Gastrocnemius medialis (tissue), 4 donors: Measurements from ENCODE around the gene KIAA0930. TPM values are rescaled to one million over a fixed set of nuclear protein-coding genes. Genes with fewer than 3 reads are reported as not detected.

Experiments
- ATAC-seq, 2 donors: fragments of 150-250 bp; one replicate each; pipeline ENCODE4 v1.9.1; 2016
- DNase-seq, 2 donors: peaks; one replicate each; pipeline ENCODE4 v3.0.0-alpha.2; 2019
- H3K27ac ChIP-seq, 4 donors: fragments of 200-600 bp; sonication (generic); 1 replicate in 1 of 4; 2 replicates in 3 of 4; pipeline ENCODE4 v1.5.1; 2016 to 2018; ENCODE audit warnings: mild to moderate bottlenecking in 2 of 4, moderate library complexity in 1 of 4
- H3K27me3 ChIP-seq, 3 donors: fragments of 200-600 bp; sonication (generic) in 2 of 3; 1 replicate in 1 of 3; 2 replicates in 2 of 3; pipeline versions ENCODE4 v1.5.1 to v1.6.0; 2016 to 2019; ENCODE audit warnings: mild to moderate bottlenecking in 1 of 3, moderate library complexity in 1 of 3
- H3K36me3 ChIP-seq, 2 donors: fragments of 200-600 bp; sonication (generic) in 1 of 2; one replicate each; pipeline ENCODE4 v1.5.1; 2017 to 2018
- H3K4me1 ChIP-seq, 2 donors: fragments of 200-600 bp; sonication (generic) in 1 of 2; one replicate each; pipeline ENCODE4 v1.5.1; 2016 to 2017; ENCODE audit warnings: mild to moderate bottlenecking in 2 of 2
- H3K4me3 ChIP-seq, 4 donors: fragments of 200-600 bp; sonication (generic) in 3 of 4; 1 replicate in 1 of 4; 2 replicates in 3 of 4; pipeline ENCODE4 v1.5.1; 2016 to 2019; ENCODE audit warnings: mild to moderate bottlenecking in 2 of 4
- H3K9me3 ChIP-seq, 3 donors: fragments of 200-600 bp; sonication (generic) in 2 of 3; 1 replicate in 1 of 3; 2 replicates in 2 of 3; pipeline ENCODE4 v1.5.1; 2016 to 2019
- POLR2A ChIP-seq, 2 donors: fragments of 450-650 bp; IDR thresholded peaks; one replicate each; pipeline ENCODE4 v1.6.1; 2017; ENCODE audit warnings: antibody characterized with exemption in 2 of 2, mild to moderate bottlenecking in 2 of 2, moderate library complexity in 2 of 2
- in situ Hi-C, 4 donors: fragments of 200-750 bp; cut with MboI; loops; one replicate each; pipeline versions ENCODE4 v1.15.0 to v1.8.0; 2017; ENCODE audit warnings: low sequenced_read_pairs in 4 of 4
- intact Hi-C: fragments of 100-400 bp; cut with DNase I; formaldehyde crosslinking; loops from one replicate; pipeline ENCODE4 v1.15.1; 2023; ENCODE audit warnings: low total_unique reads
- total RNA-seq, 4 donors: library from RNA; depleted of rRNA; stranded (reverse); fragments of >200 nt; gene quantifications; one replicate each; pipeline versions ENCODE4 v1.1.0 to v1.2.3, GENCODE V29; 2016
- TF ChIP-seq, protein P1 (sequence below), 5 experiments: fragments of 450-650 bp in 3 of 5; fragments of 200-600 bp in 2 of 5; sonication (generic) in 2 of 5; IDR thresholded peaks in 4 of 5; conservative IDR thresholded peaks in 1 of 5; 1 replicate in 4 of 5; 2 replicates in 1 of 5; pipeline ENCODE4 v1.5.1; 2016 to 2019; ENCODE audit warnings: antibody characterized with exemption in 5 of 5, mild to moderate bottlenecking in 3 of 5, moderate library complexity in 3 of 5

Gene KIAA0930
- total RNA-seq, 4 donors from 2014 or later: 45.1 to 99.9 (median 53.7) TPM

DNA sequence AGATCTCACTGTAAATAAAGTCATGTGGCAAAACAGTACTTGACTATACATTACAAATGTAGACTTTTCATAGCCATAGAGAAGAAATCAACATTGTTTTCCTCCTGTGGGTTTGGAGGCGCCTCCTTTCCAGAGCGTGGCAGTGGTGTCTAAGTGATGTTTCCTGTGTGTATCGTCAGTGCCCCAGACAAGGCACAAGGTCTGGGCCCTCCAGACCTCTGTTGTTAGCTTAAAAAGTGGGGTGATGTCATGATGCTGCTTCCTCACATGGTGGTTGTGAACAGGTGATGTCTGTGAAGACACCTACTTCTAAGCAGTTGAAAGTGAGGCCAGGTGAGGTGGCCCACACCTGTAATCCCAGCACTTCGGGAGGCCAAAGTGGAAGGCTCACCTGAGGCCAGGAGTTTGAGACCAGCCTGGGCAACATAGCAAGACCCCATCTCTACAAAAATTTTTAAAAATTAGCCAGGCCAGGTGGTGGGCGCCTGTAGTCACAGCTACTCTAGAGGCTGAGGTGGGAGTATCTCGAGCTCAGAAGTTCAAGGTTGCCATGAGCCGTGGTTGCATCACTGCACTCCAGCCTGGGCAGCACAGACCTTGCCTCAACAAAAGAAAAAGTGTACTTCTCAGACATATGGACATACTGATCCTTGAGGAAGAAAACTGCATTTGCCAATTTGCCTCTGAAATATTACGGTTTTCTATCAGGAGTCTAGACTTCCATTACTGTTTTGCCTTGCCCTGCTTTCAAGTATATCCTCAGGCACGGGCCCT, 61.2 kb downstream of the KIAA0930 start:
- Histone ChIP-seq H3K27ac (no peak overlapping the region), H3K9me3 (no peaks in the 10 kb centered on the region), H3K4me3 (no peak overlapping the region), H3K4me1 (no peaks in the 10 kb centered on the region), H3K36me3 (peaks cover 0 to 80% of the 10 kb centered on the region in 2 donors), H3K27me3 (no peaks in the 10 kb centered on the region)
- intact Hi-C loops: no loop called here
- in situ Hi-C loops: no loop called here
- ATAC-seq (no peak), DNase-seq (no peak)
- TF ChIP-seq POLR2A (IDR thresholded peaks at IDR 0.05): no peak
- TF ChIP-seq, protein P1, sequence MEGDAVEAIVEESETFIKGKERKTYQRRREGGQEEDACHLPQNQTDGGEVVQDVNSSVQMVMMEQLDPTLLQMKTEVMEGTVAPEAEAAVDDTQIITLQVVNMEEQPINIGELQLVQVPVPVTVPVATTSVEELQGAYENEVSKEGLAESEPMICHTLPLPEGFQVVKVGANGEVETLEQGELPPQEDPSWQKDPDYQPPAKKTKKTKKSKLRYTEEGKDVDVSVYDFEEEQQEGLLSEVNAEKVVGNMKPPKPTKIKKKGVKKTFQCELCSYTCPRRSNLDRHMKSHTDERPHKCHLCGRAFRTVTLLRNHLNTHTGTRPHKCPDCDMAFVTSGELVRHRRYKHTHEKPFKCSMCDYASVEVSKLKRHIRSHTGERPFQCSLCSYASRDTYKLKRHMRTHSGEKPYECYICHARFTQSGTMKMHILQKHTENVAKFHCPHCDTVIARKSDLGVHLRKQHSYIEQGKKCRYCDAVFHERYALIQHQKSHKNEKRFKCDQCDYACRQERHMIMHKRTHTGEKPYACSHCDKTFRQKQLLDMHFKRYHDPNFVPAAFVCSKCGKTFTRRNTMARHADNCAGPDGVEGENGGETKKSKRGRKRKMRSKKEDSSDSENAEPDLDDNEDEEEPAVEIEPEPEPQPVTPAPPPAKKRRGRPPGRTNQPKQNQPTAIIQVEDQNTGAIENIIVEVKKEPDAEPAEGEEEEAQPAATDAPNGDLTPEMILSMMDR (IDR thresholded peaks at IDR 0.05 in 4 of 5, conservative IDR thresholded peaks at IDR 0.05 in 1 of 5): no peak

GRCh38 chr22:45172881-45173585, 67.7 kb downstream of the KIAA0930 start:
- in situ Hi-C loops (no loop called here), intact Hi-C loops (no loop called here)
- H3K9me3 ChIP-seq: no peaks in the 10 kb centered on the region
- TF ChIP-seq, protein P1 (IDR thresholded peaks at IDR 0.05 in 4 of 5, conservative IDR thresholded peaks at IDR 0.05 in 1 of 5): no peak
- no peak for TF ChIP-seq POLR2A (IDR thresholded peaks at IDR 0.05)
- DNase-seq (no peak), ATAC-seq (no peak)
- H3K36me3 ChIP-seq: peaks cover 0 to 90% of the 10 kb centered on the region in 2 donors
- no peak overlapping the region for H3K27ac ChIP-seq
- no peak overlapping the region for H3K4me3 ChIP-seq
- H3K4me1 ChIP-seq: no peaks in the 10 kb centered on the region
- no peaks in the 10 kb centered on the region for H3K27me3 ChIP-seq

- TF ChIP-seq, protein P1 (IDR thresholded peaks at IDR 0.05 in 4 of 5, conservative IDR thresholded peaks at IDR 0.05 in 1 of 5): no peak
- TF ChIP-seq POLR2A (IDR thresholded peaks at IDR 0.05): no peak
- in situ Hi-C loops: no loop called here
- ATAC-seq (no peak), DNase-seq (no peak)
- peaks cover 0 to 78% of the 10 kb centered on the region in 2 donors for H3K36me3 ChIP-seq
- H3K4me3 ChIP-seq: no peak overlapping the region
- intact Hi-C loops: no loop called here
- H3K4me1 ChIP-seq: no peaks in the 10 kb centered on the region
- no peak overlapping the region for H3K27ac ChIP-seq
- H3K27me3 ChIP-seq: no peaks in the 10 kb centered on the region
- H3K9me3 ChIP-seq: no peaks in the 10 kb centered on the region
These were observed 68.9 kb downstream of the KIAA0930 start for GRCh38 chr22:45171830-45172229.

DNA sequence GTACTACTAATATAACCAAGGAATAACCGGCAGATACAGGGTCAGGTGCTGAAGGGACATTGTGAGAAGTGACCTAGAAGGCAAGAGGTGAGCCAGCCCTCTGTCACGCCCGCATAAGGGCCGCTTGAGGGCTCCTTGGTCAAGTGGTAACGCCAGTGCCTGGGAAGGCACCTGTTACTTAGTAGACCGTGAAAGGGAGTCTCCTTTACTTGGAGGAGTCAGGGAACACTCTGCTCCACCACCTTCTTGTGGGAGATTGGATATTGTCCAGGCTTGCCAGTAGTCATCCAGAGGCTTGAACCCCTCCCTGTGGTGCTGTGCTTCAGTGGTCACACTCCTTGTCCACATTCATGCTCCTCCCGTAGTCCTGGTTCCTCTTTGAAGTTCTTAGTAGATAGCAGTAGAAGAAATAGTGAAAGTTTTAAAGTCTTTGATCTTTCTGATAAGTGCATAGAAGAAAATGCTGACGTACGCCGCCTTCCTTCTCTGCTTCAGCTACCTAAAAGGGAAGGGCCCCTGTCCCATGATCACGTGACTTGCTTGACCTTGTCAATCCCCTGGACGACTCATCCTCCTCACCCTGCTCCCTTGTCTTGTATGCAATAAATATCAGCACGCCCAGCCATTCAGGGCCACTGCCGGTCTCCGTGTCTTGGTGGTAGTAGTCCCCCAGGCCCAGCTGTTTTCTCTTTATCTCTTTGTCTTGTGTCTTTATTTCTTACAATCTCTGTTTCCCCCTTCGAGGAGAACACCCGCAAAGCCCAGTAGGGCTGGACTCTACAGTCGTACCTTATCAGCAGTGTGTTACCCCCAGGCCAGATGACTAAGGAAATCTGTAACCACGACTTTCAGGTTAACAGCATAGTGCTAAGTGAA, 70.9 kb downstream of the KIAA0930 start:
- H3K27ac ChIP-seq: no peak overlapping the region

More for the DNA sequence above, 70.9 kb downstream of the KIAA0930 start:
- H3K4me1 ChIP-seq: peaks cover 11 to 12% of the 10 kb centered on the region in 2 donors
- intact Hi-C loops (no loop called here), in situ Hi-C loops (no loop called here)
- H3K36me3 ChIP-seq: peaks cover 0 to 66% of the 10 kb centered on the region in 2 donors
- no peak for DNase-seq
- ATAC-seq: no peak
- no peaks in the 10 kb centered on the region for H3K9me3 ChIP-seq
- TF ChIP-seq POLR2A (IDR thresholded peaks at IDR 0.05): no peak
- TF ChIP-seq, protein P1 (IDR thresholded peaks at IDR 0.05 in 4 of 5, conservative IDR thresholded peaks at IDR 0.05 in 1 of 5): no peak
- H3K27me3 ChIP-seq: no peaks in the 10 kb centered on the region
- H3K4me3 ChIP-seq: no peak overlapping the region
